Measurements from ENCODE around the gene SPATA1.

SPATA1 gene

GRCh38 chr1:84508510-84508909 lies 2.3 kb downstream of the SPATA1 start:
- no peak for DNase-seq (ENCODE audit: low read depth in 3 of 3)

- DNase-seq (ENCODE audit: low read depth in 3 of 3), result no peak
Observed at GRCh38 chr1:84509029-84509428, 2.8 kb downstream of the SPATA1 start.

GRCh38 chr1:84510165-84510564 lies 4.0 kb downstream of the SPATA1 start:
- DNase-seq (ENCODE audit: low read depth in 3 of 3), result no peak

- DNase-seq (ENCODE audit: low read depth in 3 of 3), result no peak
Observed at GRCh38 chr1:84510668-84511067, 4.5 kb downstream of the SPATA1 start.

GRCh38 chr1:84524590-84524989 lies 18.4 kb downstream of the SPATA1 start:
- DNase-seq (ENCODE audit: low read depth in 3 of 3), result no peak

GRCh38 chr1:84525779-84526178 lies 19.6 kb downstream of the SPATA1 start:
- DNase-seq (ENCODE audit: low read depth in 3 of 3), result no peak

- DNase-seq (ENCODE audit: low read depth in 3 of 3), result no peak
Observed at GRCh38 chr1:84538599-84538998, 32.4 kb downstream of the SPATA1 start.

GRCh38 chr1:84539972-84540371 lies 33.8 kb downstream of the SPATA1 start:
- no peak for DNase-seq (ENCODE audit: low read depth in 3 of 3)

GRCh38 chr1:84540759-84541158 lies 34.6 kb downstream of the SPATA1 start:
- no peak for DNase-seq (ENCODE audit: low read depth in 3 of 3)

- no peak for DNase-seq (ENCODE audit: low read depth in 3 of 3)
Observed at GRCh38 chr1:84541679-84542078, 35.5 kb downstream of the SPATA1 start.

- no peak for DNase-seq (ENCODE audit: low read depth in 3 of 3)
Observed at GRCh38 chr1:84550826-84551225, 44.6 kb downstream of the SPATA1 start.

- no peak for DNase-seq (ENCODE audit: low read depth in 3 of 3)
Observed at GRCh38 chr1:84569216-84569615, 63.0 kb downstream of the SPATA1 start.

GRCh38 chr1:84570436-84571149 lies 64.4 kb downstream of the SPATA1 start:
- no peak for DNase-seq (ENCODE audit: low read depth in 3 of 3)

- no peak for DNase-seq (ENCODE audit: low read depth in 3 of 3)
Observed at GRCh38 chr1:84571150-84571535, 65.0 kb downstream of the SPATA1 start.

GRCh38 chr1:84573481-84573966 lies 67.3 kb downstream of the SPATA1 start:
- DNase-seq (ENCODE audit: low read depth in 3 of 3), result no peak

GRCh38 chr1:84573967-84574842 lies 68.0 kb downstream of the SPATA1 start, which contains the start of gene CTBS:
Gene CTBS (minus strand): TSS chr1:84574440. CDS start chr1:84574415, 25 bp downstream.
- peak; percentile 73 to 77 (median 74) for DNase-seq (ENCODE audit: low read depth in 3 of 3)

- DNase-seq (ENCODE audit: low read depth in 3 of 3), result no peak
Observed at GRCh38 chr1:84574936-84575335, 68.8 kb downstream of the SPATA1 start.

- DNase-seq (ENCODE audit: low read depth in 3 of 3), result no peak
Observed at GRCh38 chr1:84581648-84582047, 75.5 kb downstream of the SPATA1 start.

- no peak for DNase-seq (ENCODE audit: low read depth in 3 of 3)
Observed at GRCh38 chr1:84582802-84583587, 76.8 kb downstream of the SPATA1 start.

GRCh38 chr1:84583648-84584047 lies 77.5 kb downstream of the SPATA1 start:
- no peak for DNase-seq (ENCODE audit: low read depth in 3 of 3)

GRCh38 chr1:84584126-84584525 lies 77.9 kb downstream of the SPATA1 start:
- no peak for DNase-seq (ENCODE audit: low read depth in 3 of 3)

- DNase-seq (ENCODE audit: low read depth in 3 of 3), result no peak
Observed at GRCh38 chr1:84585803-84586202, 79.6 kb downstream of the SPATA1 start.

All from stimulated activated CD4-positive, alpha-beta T cell treated with anti-CD3 and anti-CD28 coated beads, TNF-alpha, amount 100 ng/mL, for 4 hours (primary cell).